ENCODE data around the gene PUS7. TPM values are rescaled to one million over a fixed set of nuclear protein-coding genes. Genes with fewer than 3 reads are reported as not detected.
"Not testable (repeated sequence)": the region's sequence is repeated elsewhere in the genome, so short reads cannot be mapped to it uniquely, and the experiment has no call there.

Gene PUS7
- total RNA-seq, 1 donor from 2014 or later: 17.8 TPM

GRCh38 chr7:105530546-105530945 lies 8.5 kb upstream of the PUS7 start:
- CTCF ChIA-PET: no interaction called here
- H3K27ac Mint-ChIP-seq: no peak overlapping the region
- peak overlapping the region; percentile 38 for H3K4me3 Mint-ChIP-seq
- DNase-seq (no peak), ATAC-seq (ENCODE audit: low read depth) (no peak)
- H3K27me3 Mint-ChIP-seq: no peaks in the 10 kb centered on the region
- H3K4me1 Mint-ChIP-seq: peaks cover 31% of the 10 kb centered on the region
- intact Hi-C loops (cut with micrococcal nuclease): loop anchor here (5.0 kb wide), 2 partner anchors 1323 to 1637 kb away; partner anchors contain the start of genes HBP1 and ORC5
- no peak for TF ChIP-seq CTCF (IDR thresholded peaks at IDR 0.05)
- POLR2A ChIA-PET: interaction anchor here (0.7 to 1.0 kb wide), 3 partner anchors 9 to 540 kb away, joined by 3 to 5 read pairs (median 3); no protein-coding TSS in a partner anchor
- peaks cover 14% of the 10 kb centered on the region for H3K36me3 Mint-ChIP-seq (ENCODE audit: low read depth)
- no peaks in the 10 kb centered on the region for H3K9me3 Mint-ChIP-seq

DNA sequence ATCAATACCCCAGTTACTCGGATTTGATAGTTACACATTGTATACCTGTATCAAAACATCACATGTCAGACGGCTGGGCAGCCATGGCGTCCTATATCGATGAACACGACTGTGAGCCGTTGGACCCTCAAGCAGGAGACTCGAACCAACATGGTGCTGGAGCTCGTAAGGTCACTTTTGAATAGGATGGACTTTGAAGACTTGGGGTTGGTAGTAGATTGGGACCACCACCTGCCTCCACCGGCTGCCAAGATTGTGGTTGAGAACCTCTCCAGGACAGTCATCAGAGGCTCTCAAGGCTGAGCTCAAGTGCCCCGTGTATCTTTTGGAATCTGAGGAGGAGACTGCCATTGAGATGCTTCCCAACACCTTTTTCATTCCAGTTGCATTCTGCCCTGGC lies 8.1 kb upstream of the PUS7 start:
- Mint-ChIP-seq H3K27ac (no peak overlapping the region), H3K36me3 (ENCODE audit: low read depth) (peaks cover 14% of the 10 kb centered on the region), H3K27me3 (no peaks in the 10 kb centered on the region), H3K9me3 (no peaks in the 10 kb centered on the region), H3K4me3 (peak overlapping the region; percentile 38), H3K4me1 (peaks cover 33% of the 10 kb centered on the region)
- ChIA-PET POLR2A (interaction anchor here (0.7 to 1.0 kb wide), 3 partner anchors 9 to 540 kb away, joined by 3 to 5 read pairs (median 3); no protein-coding TSS in a partner anchor), CTCF (no interaction called here)
- no peak for ATAC-seq (ENCODE audit: low read depth)
- intact Hi-C loops (cut with micrococcal nuclease): loop anchor here (5.0 kb wide), 2 partner anchors 1323 to 1637 kb away; partner anchors contain the start of genes HBP1 and ORC5
- no peak for DNase-seq
- TF ChIP-seq CTCF (IDR thresholded peaks at IDR 0.05): no peak

GRCh38 chr7:105527737-105528136 lies 5.7 kb upstream of the PUS7 start:
- intact Hi-C loops (cut with micrococcal nuclease); H3K27ac Mint-ChIP-seq; H3K4me3 Mint-ChIP-seq; ATAC-seq (ENCODE audit: low read depth); H3K36me3 Mint-ChIP-seq (ENCODE audit: low read depth); H3K27me3 Mint-ChIP-seq; DNase-seq; H3K9me3 Mint-ChIP-seq; POLR2A ChIA-PET; CTCF ChIA-PET: not testable (repeated sequence)
- peaks cover 28% of the 10 kb centered on the region for H3K4me1 Mint-ChIP-seq

GRCh38 chr7:105524840-105525239 lies 2.8 kb upstream of the PUS7 start:
- H3K4me1 Mint-ChIP-seq: peaks cover 24% of the 10 kb centered on the region
- CTCF ChIA-PET: no interaction called here
- POLR2A ChIA-PET: interaction anchor here (0.6 kb wide), 1 partner anchor 1647 kb away, joined by 7 read pairs; no protein-coding TSS in a partner anchor
- H3K27ac Mint-ChIP-seq: no peak overlapping the region
- DNase-seq (no peak), ATAC-seq (ENCODE audit: low read depth) (no peak)
- H3K4me3 Mint-ChIP-seq: no peak overlapping the region
- no peaks in the 10 kb centered on the region for H3K9me3 Mint-ChIP-seq
- peaks cover 1% of the 10 kb centered on the region for H3K36me3 Mint-ChIP-seq (ENCODE audit: low read depth)
- intact Hi-C loops (cut with micrococcal nuclease): loop anchor here (5.0 kb wide), 1 partner anchor 173 kb away; no protein-coding TSS in a partner anchor
- no peak for TF ChIP-seq CTCF (IDR thresholded peaks at IDR 0.05)
- no peaks in the 10 kb centered on the region for H3K27me3 Mint-ChIP-seq

GRCh38 chr7:105524423-105524822 lies 2.4 kb upstream of the PUS7 start:
- POLR2A ChIA-PET: interaction anchor here (0.6 to 4.4 kb wide), 2 partner anchors 8 to 1648 kb away, joined by 7 to 24 read pairs; partner anchors contain the start of gene RINT1
- H3K4me1 Mint-ChIP-seq: peaks cover 27% of the 10 kb centered on the region
- DNase-seq; H3K9me3 Mint-ChIP-seq; H3K4me3 Mint-ChIP-seq; H3K36me3 Mint-ChIP-seq (ENCODE audit: low read depth); CTCF ChIA-PET; ATAC-seq (ENCODE audit: low read depth); H3K27me3 Mint-ChIP-seq; H3K27ac Mint-ChIP-seq: not testable (repeated sequence)
- intact Hi-C loops (cut with micrococcal nuclease): loop anchor here (5.0 kb wide), 1 partner anchor 172 kb away; no protein-coding TSS in a partner anchor

GRCh38 chr7:105521027-105521716 lies 899 bp downstream of the PUS7 start:
- intact Hi-C loops (cut with micrococcal nuclease): loop anchor here (5.0 kb wide), 1 partner anchor 169 kb away; no protein-coding TSS in a partner anchor
- H3K27ac Mint-ChIP-seq: peak overlapping the region; percentile 82
- H3K27me3 Mint-ChIP-seq: no peaks in the 10 kb centered on the region
- ATAC-seq (ENCODE audit: low read depth): peak; percentile 8
- TF ChIP-seq CTCF (IDR thresholded peaks at IDR 0.05): no peak
- H3K4me1 Mint-ChIP-seq: peaks cover 27% of the 10 kb centered on the region
- H3K4me3 Mint-ChIP-seq: peak overlapping the region; percentile 93
- H3K9me3 Mint-ChIP-seq: no peaks in the 10 kb centered on the region
- ChIA-PET POLR2A (interaction anchor here (0.6 to 4.4 kb wide), 3 partner anchors 9 to 196 kb away, joined by 3 to 24 read pairs (median 7); partner anchors contain the start of gene RINT1), CTCF (no interaction called here)
- peaks cover 5% of the 10 kb centered on the region for H3K36me3 Mint-ChIP-seq (ENCODE audit: low read depth)
- DNase-seq: no peak

DNA sequence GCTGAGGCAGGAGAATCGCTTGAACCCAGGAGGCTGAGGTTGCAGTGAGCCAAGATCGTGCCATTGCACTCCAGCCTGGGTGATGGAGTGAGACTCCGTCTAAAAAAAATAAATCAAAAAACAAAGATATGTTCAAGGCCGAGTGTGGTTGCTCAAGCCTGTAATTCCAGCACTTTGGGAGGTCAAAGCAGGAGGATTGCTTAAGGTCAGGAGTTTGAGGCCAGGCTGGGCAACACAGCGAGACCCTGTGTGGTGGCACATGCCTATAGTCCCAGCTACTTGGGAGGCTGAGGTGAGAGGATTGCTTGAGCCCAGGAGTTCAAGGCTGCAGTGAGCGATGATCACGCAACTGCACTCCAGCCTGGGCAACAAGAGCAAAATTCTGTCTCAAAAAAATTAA lies 1.5 kb downstream of the PUS7 start:
- CTCF ChIA-PET; H3K27ac Mint-ChIP-seq; H3K4me3 Mint-ChIP-seq; H3K9me3 Mint-ChIP-seq; DNase-seq; H3K27me3 Mint-ChIP-seq; H3K36me3 Mint-ChIP-seq (ENCODE audit: low read depth); ATAC-seq (ENCODE audit: low read depth): not testable (repeated sequence)
- POLR2A ChIA-PET: interaction anchor here (1.0 to 4.4 kb wide), 2 partner anchors 10 to 12 kb away, joined by 3 to 24 read pairs; partner anchors contain the start of gene RINT1
- H3K4me1 Mint-ChIP-seq: peaks cover 27% of the 10 kb centered on the region
- intact Hi-C loops (cut with micrococcal nuclease): loop anchor here (5.0 kb wide), 1 partner anchor 168 kb away; no protein-coding TSS in a partner anchor
